Panc1 (cell line): ENCODE results near the gene CLEC2D. TPM values are rescaled to one million over a fixed set of nuclear protein-coding genes. Genes with fewer than 3 reads are reported as not detected.

Experiments used
- ATAC-seq: fragments of 200-7000 bp; cut with Tn5 transposase; 2 replicates; pipeline ENCODE4 v1.9.1; 2020; ENCODE audit warnings: mild to moderate bottlenecking, moderate library complexity
- BruUV-seq: library from RNA; stranded (reverse); fragments of 400-500 nt; replicated peaks from 2 replicates; lab custom pipeline; 2021; lab: Mats Ljungman, UMichigan
- CTCF ChIA-PET: fragments of 300-600 bp; sonication (Branson Sonifier 250); formaldehyde crosslinking; loops from one replicate; lab custom pipeline; 2022; ENCODE audit warnings: antibody characterized with exemption; lab: Charles Lee
- POLR2A ChIA-PET: fragments of 300-600 bp; sonication (Branson Sonifier 250); formaldehyde crosslinking; loops from one replicate; lab custom pipeline; 2022; ENCODE audit warnings: antibody characterized with exemption; lab: Charles Lee
- DNase-seq: peaks from one replicate; pipeline ENCODE4 v3.0.0-alpha.2; 2010; ENCODE audit warnings: low read depth, low spot score
- H3K27ac ChIP-seq: 2 replicates; pipeline ENCODE4 v1.5.1; 2011; ENCODE audit warnings: mild to moderate bottlenecking, low read length, inconsistent platforms
- H3K27me3 ChIP-seq: fragments of 200-500 bp; sonication (Bioruptor generic); 2 replicates; pipeline ENCODE4 v1.6.0; 2014; ENCODE audit warnings: low read length, inconsistent platforms; ENCODE audit not compliant: control insufficient read depth, insufficient read depth
- H3K36me3 ChIP-seq: fragments of 200-500 bp; sonication (Bioruptor generic); 2 replicates; pipeline ENCODE4 v1.5.1; 2014; ENCODE audit warnings: inconsistent platforms, mild to moderate bottlenecking, low read length, moderate library complexity; ENCODE audit not compliant: control insufficient read depth, insufficient read depth
- H3K4me1 ChIP-seq: 2 replicates; pipeline ENCODE4 v1.5.1; 2011; ENCODE audit warnings: inconsistent platforms, mild to moderate bottlenecking, low read length, moderate library complexity; ENCODE audit not compliant: control insufficient read depth, insufficient read depth
- H3K4me3 ChIP-seq, 2 experiments: 2 replicates each; pipeline ENCODE4 v1.5.1; 2011 to 2012; ENCODE audit warnings: low read depth in 2 of 2, low read length in 2 of 2, mild to moderate bottlenecking in 2 of 2, inconsistent platforms in 1 of 2, moderate library complexity in 1 of 2
- H3K9me3 ChIP-seq: fragments of 200-500 bp; sonication (Bioruptor generic); 2 replicates; pipeline ENCODE4 v1.5.1; 2014; ENCODE audit warnings: low read depth, mild to moderate bottlenecking, inconsistent platforms, low read length, moderate library complexity; ENCODE audit not compliant: control insufficient read depth, insufficient read depth
- CTCF ChIP-seq: fragments of 450-650 bp; IDR thresholded peaks from 2 replicates; pipeline ENCODE4 v1.5.1; 2017; ENCODE audit warnings: mild to moderate bottlenecking
- POLR2AphosphoS5 ChIP-seq: IDR thresholded peaks from 2 replicates; pipeline ENCODE4 v1.6.1; 2012; ENCODE audit warnings: mild to moderate bottlenecking, low read depth, low read length, moderate library complexity
- REST ChIP-seq, 2 experiments: IDR thresholded peaks; 2 replicates each; pipeline ENCODE4 v1.6.1; 2011 to 2012; ENCODE audit warnings: low read depth in 2 of 2, control low read depth in 1 of 2, low read length in 1 of 2, mild to moderate bottlenecking in 1 of 2, moderate library complexity in 1 of 2; ENCODE audit not compliant: insufficient read depth in 1 of 2
- SIN3A ChIP-seq: IDR thresholded peaks from 2 replicates; pipeline ENCODE4 v1.6.1; 2012; ENCODE audit warnings: low read depth, mild to moderate bottlenecking, low read length, moderate library complexity, borderline replicate concordance; ENCODE audit not compliant: insufficient read depth
- TCF7L2 ChIP-seq: IDR thresholded peaks from 2 replicates; pipeline ENCODE4 v1.6.1; 2011; ENCODE audit warnings: mild to moderate bottlenecking, low read depth, low read length, inconsistent platforms
- in situ Hi-C: cut with HindIII; loops from 2 replicates; pipeline ENCODE4 v1.10.0; 2016; ENCODE audit warnings: low sequenced_read_pairs, low pct_unique_long_range_greater_than_20kb
- intact Hi-C: fragments of 100-400 bp; cut with micrococcal nuclease; formaldehyde crosslinking; loops from one replicate; pipeline ENCODE4 v1.10.0; 2022; ENCODE audit not compliant: unreplicated experiment
- total RNA-seq: library from RNA; stranded (reverse); gene quantifications from one replicate; pipeline ENCODE4 v1.2.1, GENCODE V29; 2021; ENCODE audit not compliant: unreplicated experiment

Gene CLEC2D
- total RNA-seq, 1 experiment from 2014 or later = 2.3 TPM

DNA sequence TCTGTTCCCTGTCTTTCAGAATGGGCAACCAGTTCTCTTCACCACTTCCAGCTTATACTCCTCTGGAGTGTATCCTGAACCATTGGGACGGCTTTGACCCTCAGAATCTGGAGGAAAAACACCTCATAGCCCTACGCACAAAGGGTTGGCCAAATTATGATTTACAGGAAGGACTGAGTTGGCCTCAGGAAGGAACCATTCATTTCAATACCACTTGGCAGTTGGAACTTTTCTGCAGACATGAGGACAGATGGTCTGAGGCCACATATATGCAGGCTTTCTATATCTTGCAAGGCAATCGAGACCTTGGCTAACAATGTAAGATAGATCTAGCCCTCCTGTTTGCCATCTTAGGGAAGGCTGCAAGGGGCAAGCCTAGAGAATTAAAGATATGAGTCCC lies 39.3 kb downstream of the CLEC2D start:
- intact Hi-C loops (loop anchor here (1.0 to 10.0 kb wide), 2 partner anchors 75 to 374 kb away; no protein-coding TSS in a partner anchor), in situ Hi-C loops (no loop called here)
- DNase-seq (no peak), ATAC-seq (no peak)
- no peak overlapping the region for H3K4me3 ChIP-seq
- no peaks in the 10 kb centered on the region for H3K9me3 ChIP-seq
- H3K27ac ChIP-seq = no peak overlapping the region
- TF ChIP-seq POLR2AphosphoS5 (no peak), CTCF (no peak), REST (IDR thresholded peaks at IDR 0.05; ENCODE audit: insufficient read depth in 1 of 2, low read depth in 2 of 2, low read length in 1 of 2) (no peak), TCF7L2 (no peak), SIN3A (no peak)
- no peaks in the 10 kb centered on the region for H3K27me3 ChIP-seq
- POLR2A ChIA-PET = no interaction called here
- CTCF ChIA-PET = interaction anchor here (0.9 kb wide), 1 partner anchor 74 kb away, joined by 4 read pairs; no protein-coding TSS in a partner anchor
- no peaks in the 10 kb centered on the region for H3K36me3 ChIP-seq
- no peaks in the 10 kb centered on the region for H3K4me1 ChIP-seq
- no TSS peak for BruUV-seq

- no peaks in the 10 kb centered on the region for H3K9me3 ChIP-seq
- TF ChIP-seq SIN3A (no peak), CTCF (no peak), POLR2AphosphoS5 (no peak), REST (IDR thresholded peaks at IDR 0.05; ENCODE audit: insufficient read depth in 1 of 2, low read depth in 2 of 2, low read length in 1 of 2) (no peak)
- no peaks in the 10 kb centered on the region for H3K4me1 ChIP-seq
- ATAC-seq (no peak), DNase-seq (no peak)
- in situ Hi-C loops = no loop called here
- H3K36me3 ChIP-seq = no peaks in the 10 kb centered on the region
- intact Hi-C loops = no loop called here
- H3K27ac ChIP-seq = no peak overlapping the region
- no peak overlapping the region for H3K4me3 ChIP-seq
- CTCF ChIA-PET = no interaction called here
- no peaks in the 10 kb centered on the region for H3K27me3 ChIP-seq
- BruUV-seq = no TSS peak
- POLR2A ChIA-PET = no interaction called here
Measured at GRCh38 chr12:9710584-9711375, 41.3 kb downstream of the CLEC2D start.
